MCF 10A (cell line): ENCODE results near the gene BRD1. TPM values are rescaled to one million over a fixed set of nuclear protein-coding genes. Genes with fewer than 3 reads are reported as not detected.
"Not testable (repeated sequence)": the region's sequence is repeated elsewhere in the genome, so short reads cannot be mapped to it uniquely, and the experiment has no call there.

Source experiments
- BruUV-seq: library from RNA; stranded (reverse); fragments of 400-500 nt; replicated peaks from 2 replicates; lab custom pipeline; 2021; lab: Mats Ljungman, UMichigan
- CTCF ChIA-PET: fragments of 300-600 bp; sonication (Branson Sonifier 250); formaldehyde crosslinking; extraction: SDS; loops from one replicate; lab custom pipeline; 2021; ENCODE audit warnings: antibody characterized with exemption, inconsistent platforms; lab: Yijun Ruan, JAX
- POLR2A ChIA-PET: fragments of 300-600, 350-650 bp; sonication (Branson Sonifier 250); formaldehyde crosslinking; extraction: SDS; loops from one replicate; lab custom pipeline; 2020; ENCODE audit warnings: antibody characterized with exemption, inconsistent platforms; lab: Yijun Ruan, JAX
- DNase-seq: peaks from one replicate; pipeline ENCODE4 v3.0.0-alpha.2; 2018; ENCODE audit not compliant: unreplicated experiment
- H3K27ac Mint-ChIP-seq: one replicate; pipeline ENCODE4 v1.8.0; 2022; ENCODE audit warnings: mild to moderate bottlenecking, low read depth, mixed read lengths; ENCODE audit not compliant: unreplicated experiment
- H3K27me3 Mint-ChIP-seq: one replicate; pipeline ENCODE4 v1.8.0; 2022; ENCODE audit warnings: mixed read lengths; ENCODE audit not compliant: insufficient read depth, unreplicated experiment
- H3K36me3 Mint-ChIP-seq: one replicate; pipeline ENCODE4 v1.8.0; 2022; ENCODE audit warnings: mild to moderate bottlenecking, moderate library complexity, mixed read lengths; ENCODE audit not compliant: insufficient read depth, unreplicated experiment
- H3K4me1 Mint-ChIP-seq: one replicate; pipeline ENCODE4 v1.8.0; 2022; ENCODE audit warnings: mixed read lengths; ENCODE audit not compliant: insufficient read depth, unreplicated experiment
- H3K4me3 Mint-ChIP-seq: one replicate; pipeline ENCODE4 v1.8.0; 2022; ENCODE audit warnings: mild to moderate bottlenecking, moderate library complexity, mixed read lengths; ENCODE audit not compliant: unreplicated experiment
- H3K9me3 Mint-ChIP-seq: one replicate; pipeline ENCODE4 v1.8.0; 2022; ENCODE audit warnings: mixed read lengths; ENCODE audit not compliant: unreplicated experiment
- intact Hi-C: fragments of 100-400 bp; cut with micrococcal nuclease; formaldehyde crosslinking; loops from 2 replicates; pipeline ENCODE4 v1.14.1; 2022
- total RNA-seq: library from RNA; stranded (reverse); gene quantifications from 2 replicates; pipeline ENCODE4 v1.2.3, GENCODE V29; 2022
- TF ChIP-seq, protein P1 (sequence below): fragments of 200-600 bp; IDR thresholded peaks from one replicate; pipeline ENCODE4 v1.8.0; 2022; ENCODE audit warnings: antibody characterized with exemption, mild to moderate bottlenecking; ENCODE audit not compliant: unreplicated experiment

BRD1 gene
- total RNA-seq, 1 experiment from 2014 or later = 48.1 TPM

DNA sequence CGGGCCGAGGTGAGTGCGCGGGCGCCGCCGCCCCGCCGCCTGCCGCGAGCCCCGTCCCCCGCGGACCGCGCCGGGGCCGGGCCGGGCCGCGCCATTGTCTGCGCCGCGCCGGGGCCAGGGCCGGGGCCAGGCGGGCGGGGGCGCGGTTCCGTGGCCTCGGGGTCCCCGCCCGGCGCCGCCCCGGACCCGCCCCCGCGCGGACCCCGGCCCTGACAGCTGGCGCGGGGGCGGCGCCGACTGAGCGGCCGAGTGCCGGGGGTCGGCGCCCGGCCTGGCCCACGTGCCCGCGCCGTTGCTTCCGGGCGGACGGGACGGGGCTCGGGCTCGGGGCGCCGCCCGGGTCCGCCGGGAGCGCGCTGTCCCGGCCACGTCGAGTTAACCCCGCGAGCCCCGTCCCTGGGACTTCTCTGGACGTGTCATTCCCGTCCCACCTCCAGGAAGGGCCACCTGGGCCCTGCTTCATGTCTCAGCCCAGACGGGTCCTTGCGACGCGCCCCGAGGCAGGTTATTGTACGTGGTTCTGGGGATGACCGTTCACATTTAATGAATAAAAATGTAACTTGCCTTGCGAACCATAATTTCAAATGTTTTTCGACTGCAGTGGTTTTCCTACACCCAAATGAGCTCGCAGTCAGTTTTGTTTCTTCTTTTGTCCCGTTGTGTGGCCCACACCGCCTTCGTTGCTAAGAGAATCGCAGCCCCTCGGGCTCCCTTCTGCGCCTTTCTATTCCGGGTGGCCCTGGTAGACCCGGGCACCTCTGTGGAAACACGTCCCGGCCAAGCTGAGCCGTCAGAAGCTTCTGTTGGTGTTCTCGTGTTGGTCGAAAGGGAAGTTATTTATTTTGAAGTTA lies 26.5 kb upstream of the BRD1 start:
- Mint-ChIP-seq H3K4me1 (peaks cover 13% of the 10 kb centered on the region), H3K4me3 (peak overlapping the region; percentile 94), H3K9me3 (no peaks in the 10 kb centered on the region), H3K27me3 (no peaks in the 10 kb centered on the region), H3K36me3 (peaks cover 6% of the 10 kb centered on the region), H3K27ac (peak overlapping the region; percentile 88)
- intact Hi-C loops = loop anchor here (2.0 to 10.0 kb wide), 2 partner anchors 27 to 61 kb away; partner anchors contain the start of genes ALG12, BRD1 and CRELD2
- no TSS peak for BruUV-seq
- TF ChIP-seq, protein P1, sequence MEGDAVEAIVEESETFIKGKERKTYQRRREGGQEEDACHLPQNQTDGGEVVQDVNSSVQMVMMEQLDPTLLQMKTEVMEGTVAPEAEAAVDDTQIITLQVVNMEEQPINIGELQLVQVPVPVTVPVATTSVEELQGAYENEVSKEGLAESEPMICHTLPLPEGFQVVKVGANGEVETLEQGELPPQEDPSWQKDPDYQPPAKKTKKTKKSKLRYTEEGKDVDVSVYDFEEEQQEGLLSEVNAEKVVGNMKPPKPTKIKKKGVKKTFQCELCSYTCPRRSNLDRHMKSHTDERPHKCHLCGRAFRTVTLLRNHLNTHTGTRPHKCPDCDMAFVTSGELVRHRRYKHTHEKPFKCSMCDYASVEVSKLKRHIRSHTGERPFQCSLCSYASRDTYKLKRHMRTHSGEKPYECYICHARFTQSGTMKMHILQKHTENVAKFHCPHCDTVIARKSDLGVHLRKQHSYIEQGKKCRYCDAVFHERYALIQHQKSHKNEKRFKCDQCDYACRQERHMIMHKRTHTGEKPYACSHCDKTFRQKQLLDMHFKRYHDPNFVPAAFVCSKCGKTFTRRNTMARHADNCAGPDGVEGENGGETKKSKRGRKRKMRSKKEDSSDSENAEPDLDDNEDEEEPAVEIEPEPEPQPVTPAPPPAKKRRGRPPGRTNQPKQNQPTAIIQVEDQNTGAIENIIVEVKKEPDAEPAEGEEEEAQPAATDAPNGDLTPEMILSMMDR = no peak
- peak; percentile 27 for DNase-seq
- POLR2A ChIA-PET = interaction anchor here (1.0 to 3.5 kb wide), 6 partner anchors 8 to 64 kb away, joined by 3 to 31 read pairs (median 6); partner anchors contain the start of genes ALG12, BRD1 and CRELD2
- CTCF ChIA-PET = interaction anchor here (0.9 to 1.0 kb wide), 3 partner anchors 51 to 77 kb away, joined by 3 to 4 read pairs (median 3); no protein-coding TSS in a partner anchor

DNA sequence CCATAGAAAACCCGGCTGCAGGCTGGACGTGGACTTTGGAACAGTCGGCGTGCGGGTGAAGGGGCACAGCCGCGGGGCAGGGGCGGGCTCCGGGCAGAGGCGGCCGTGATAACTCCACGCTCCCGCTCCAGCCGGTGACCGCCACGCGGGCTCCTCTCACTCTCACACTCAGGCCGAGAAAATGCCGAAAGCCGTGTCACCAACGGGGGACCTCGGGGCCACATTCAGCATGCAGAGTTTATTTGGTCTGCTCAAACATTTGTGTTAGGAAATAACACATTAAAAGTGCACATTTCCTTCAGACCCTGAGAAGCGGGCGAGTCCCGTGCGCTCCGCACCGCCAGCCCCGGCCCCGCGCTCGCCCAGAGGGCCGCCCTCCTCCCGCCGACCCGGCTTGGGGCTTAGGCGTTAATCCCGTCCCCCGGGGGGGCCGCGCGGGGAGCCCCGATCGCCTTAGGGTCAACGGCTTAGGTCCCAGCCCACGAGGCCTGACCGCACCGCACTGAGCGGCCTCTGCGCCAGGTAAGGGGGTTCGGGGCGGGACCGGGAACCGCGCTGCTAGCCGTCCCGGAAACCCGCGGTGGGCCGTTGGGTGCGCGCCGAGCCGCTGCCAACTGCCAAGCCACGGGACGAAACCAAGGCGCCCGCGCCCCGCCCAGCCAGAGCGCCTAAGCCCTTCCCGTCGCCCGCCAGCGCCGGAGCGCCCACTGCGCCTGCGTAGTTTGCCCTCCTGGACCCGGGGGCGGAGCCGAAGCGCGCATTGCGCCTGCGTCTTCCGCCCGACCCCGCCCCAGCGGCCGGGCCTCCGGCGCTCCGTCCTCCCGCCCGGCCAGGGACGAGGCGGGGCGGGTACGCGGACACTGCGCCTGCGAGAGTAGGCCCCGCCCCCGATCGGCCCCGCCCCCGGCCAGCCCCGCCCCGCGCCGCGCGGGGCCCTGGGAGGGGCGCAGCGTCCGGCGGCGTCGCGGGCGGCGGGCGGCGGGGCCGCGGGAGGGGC lies 25.5 kb upstream of the BRD1 start, which contains the start of gene ZBED4:
ZBED4 (plus strand) TSS at position 947 of the 997 bp plus-strand sequence. CDS start 29,819 bp downstream, outside the sequence.
- ChIA-PET CTCF (interaction anchor here (0.9 kb wide), 1 partner anchor 78 kb away, joined by 3 read pairs; no protein-coding TSS in a partner anchor), POLR2A (interaction anchor here (2.0 kb wide), 1 partner anchor 10 kb away, joined by 5 read pairs; no protein-coding TSS in a partner anchor)
- Mint-ChIP-seq H3K4me1 (peaks cover 13% of the 10 kb centered on the region), H3K27me3 (no peaks in the 10 kb centered on the region), H3K36me3 (no peaks in the 10 kb centered on the region), H3K27ac (peak within 1 kb of the TSS; percentile 88), H3K9me3 (no peaks in the 10 kb centered on the region), H3K4me3 (peak within 1 kb of the TSS; percentile 94)
- intact Hi-C loops = loop anchor here (10.0 kb wide), 1 partner anchor 62 kb away; the partner anchor contains the start of genes ALG12 and CRELD2
- TF ChIP-seq, protein P1 = no peak
- TSS peak; percentile 83 for BruUV-seq
- DNase-seq = peak; percentile 97

DNA sequence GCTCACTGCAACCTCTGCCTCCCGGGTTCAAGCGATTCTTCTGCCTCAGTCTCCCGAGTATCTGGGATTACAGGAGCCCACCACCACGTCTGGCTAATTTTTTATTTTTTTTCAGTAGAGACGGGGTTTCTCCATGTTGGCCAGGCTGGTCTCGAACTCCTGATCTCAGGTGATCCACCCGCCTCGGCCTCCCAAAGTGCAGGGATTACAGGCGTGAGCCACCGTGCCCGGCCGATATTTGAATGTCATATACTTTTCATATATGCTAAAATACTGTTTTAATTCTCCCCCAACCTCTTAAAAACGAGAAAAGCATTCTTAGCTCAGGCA lies 24.9 kb upstream of the BRD1 start:
- H3K27me3 Mint-ChIP-seq, DNase-seq, CTCF ChIA-PET, BruUV-seq, H3K36me3 Mint-ChIP-seq, POLR2A ChIA-PET, H3K9me3 Mint-ChIP-seq: not testable (repeated sequence)
- intact Hi-C loops = loop anchor here (10.0 kb wide), 1 partner anchor 62 kb away; the partner anchor contains the start of genes ALG12 and CRELD2
- peaks cover 13% of the 10 kb centered on the region for H3K4me1 Mint-ChIP-seq
- peak overlapping the region; percentile 19 for H3K27ac Mint-ChIP-seq
- peak overlapping the region; percentile 70 for H3K4me3 Mint-ChIP-seq
